Sigmoid colon (tissue), 4 donors: ENCODE measurements around the gene XIAP.

Source experiments
- POLR2A ChIP-seq, 2 donors: fragments of 450-650 bp; IDR thresholded peaks; one replicate each; pipeline ENCODE4 v1.6.1; 2016; ENCODE audit warnings: antibody characterized with exemption in 2 of 2, mild to moderate bottlenecking in 2 of 2, moderate library complexity in 2 of 2
- POLR2AphosphoS5 ChIP-seq, 4 donors: sonication (generic); formaldehyde crosslinking; IDR thresholded peaks; one replicate each; pipeline ENCODE4 v1.6.1; 2017; ENCODE audit warnings: antibody characterized with exemption in 4 of 4
- TF ChIP-seq, protein P1 (sequence below), 4 experiments: fragments of 450-650 bp in 3 of 4; fragments of 200-600 bp in 1 of 4; IDR thresholded peaks; one replicate each; pipeline ENCODE4 v1.5.1; 2016 to 2019; ENCODE audit warnings: antibody characterized with exemption in 4 of 4, mild to moderate bottlenecking in 3 of 4, moderate library complexity in 2 of 4

- TF ChIP-seq, protein P1, sequence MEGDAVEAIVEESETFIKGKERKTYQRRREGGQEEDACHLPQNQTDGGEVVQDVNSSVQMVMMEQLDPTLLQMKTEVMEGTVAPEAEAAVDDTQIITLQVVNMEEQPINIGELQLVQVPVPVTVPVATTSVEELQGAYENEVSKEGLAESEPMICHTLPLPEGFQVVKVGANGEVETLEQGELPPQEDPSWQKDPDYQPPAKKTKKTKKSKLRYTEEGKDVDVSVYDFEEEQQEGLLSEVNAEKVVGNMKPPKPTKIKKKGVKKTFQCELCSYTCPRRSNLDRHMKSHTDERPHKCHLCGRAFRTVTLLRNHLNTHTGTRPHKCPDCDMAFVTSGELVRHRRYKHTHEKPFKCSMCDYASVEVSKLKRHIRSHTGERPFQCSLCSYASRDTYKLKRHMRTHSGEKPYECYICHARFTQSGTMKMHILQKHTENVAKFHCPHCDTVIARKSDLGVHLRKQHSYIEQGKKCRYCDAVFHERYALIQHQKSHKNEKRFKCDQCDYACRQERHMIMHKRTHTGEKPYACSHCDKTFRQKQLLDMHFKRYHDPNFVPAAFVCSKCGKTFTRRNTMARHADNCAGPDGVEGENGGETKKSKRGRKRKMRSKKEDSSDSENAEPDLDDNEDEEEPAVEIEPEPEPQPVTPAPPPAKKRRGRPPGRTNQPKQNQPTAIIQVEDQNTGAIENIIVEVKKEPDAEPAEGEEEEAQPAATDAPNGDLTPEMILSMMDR (IDR thresholded peaks at IDR 0.05), result peak; percentile 41 to 66 (median 54)
- TF ChIP-seq POLR2A (IDR thresholded peaks at IDR 0.05) (no peak), POLR2AphosphoS5 (IDR thresholded peaks at IDR 0.05) (no peak)
These were observed 26.5 kb upstream of the XIAP start for GRCh38 chrX:123833387-123833786.
